GM10248 (cell line): Measurements from ENCODE around the gene DHRS13.

Experiments used
- CTCF ChIA-PET: fragments of 300-600 bp; sonication (Branson Sonifier 250); formaldehyde crosslinking; extraction: SDS; loops from one replicate; lab custom pipeline; 2021; ENCODE audit warnings: antibody characterized with exemption; lab: Yijun Ruan, JAX
- POLR2A ChIA-PET: fragments of 350-650 bp; sonication (Branson Sonifier 250); formaldehyde crosslinking; extraction: SDS; loops from one replicate; lab custom pipeline; 2020; ENCODE audit warnings: antibody characterized with exemption; lab: Yijun Ruan, JAX
- DNase-seq: peaks from one replicate; pipeline ENCODE4 v3.0.0; 2012; ENCODE audit errors: extremely low spot score
- CTCF ChIP-seq: IDR thresholded peaks from 2 replicates; pipeline ENCODE4 v1.5.1; 2012; ENCODE audit warnings: mild to moderate bottlenecking, low read depth; ENCODE audit errors: extremely low read depth, missing control alignments, control extremely low read depth

Gene DHRS13

GRCh38 chr17:28926786-28927185 is 23.9 kb upstream of the DHRS13 start:
- DNase-seq, result no peak
- TF ChIP-seq CTCF, result no peak
- ChIA-PET POLR2A (interaction anchor here (1.2 kb wide), 1 partner anchor 23 kb away, joined by 4 read pairs; no protein-coding TSS in a partner anchor), CTCF (interaction anchor here (0.7 to 6.0 kb wide), 13 partner anchors 8 to 200 kb away, joined by 3 to 49 read pairs (median 5); partner anchors contain the start of gene DHRS13)

GRCh38 chr17:28926366-28926765 is 23.5 kb upstream of the DHRS13 start:
- ChIA-PET CTCF (interaction anchor here (0.7 to 6.0 kb wide), 10 partner anchors 8 to 162 kb away, joined by 3 to 49 read pairs (median 6); partner anchors contain the start of gene DHRS13), POLR2A (interaction anchor here (1.2 kb wide), 1 partner anchor 24 kb away, joined by 4 read pairs; no protein-coding TSS in a partner anchor)
- no peak for TF ChIP-seq CTCF
- DNase-seq, result no peak

GRCh38 chr17:28925912-28926365 is 23.1 kb upstream of the DHRS13 start:
- POLR2A ChIA-PET, result interaction anchor here (1.2 kb wide), 1 partner anchor 24 kb away, joined by 4 read pairs; no protein-coding TSS in a partner anchor
- TF ChIP-seq CTCF, result no peak
- CTCF ChIA-PET, result interaction anchor here (0.7 to 6.0 kb wide), 9 partner anchors 9 to 162 kb away, joined by 3 to 49 read pairs (median 6); partner anchors contain the start of gene DHRS13
- DNase-seq, result peak; percentile 51

GRCh38 chr17:28920201-28920600 is 17.3 kb upstream of the DHRS13 start:
- DNase-seq, result no peak
- TF ChIP-seq CTCF, result no peak
- ChIA-PET CTCF (interaction anchor here (1.5 to 4.2 kb wide), 3 partner anchors 10 to 194 kb away, joined by 3 to 22 read pairs (median 7); partner anchors contain the start of gene TLCD1), POLR2A (no interaction called here)

GRCh38 chr17:28918295-28918694 is 15.4 kb upstream of the DHRS13 start:
- DNase-seq, result no peak
- ChIA-PET CTCF (interaction anchor here (0.8 to 5.7 kb wide), 8 partner anchors 9 to 198 kb away, joined by 3 to 42 read pairs (median 6); partner anchors contain the start of genes DHRS13 and TLCD1), POLR2A (no interaction called here)
- TF ChIP-seq CTCF, result no peak

GRCh38 chr17:28917465-28917864 is 14.6 kb upstream of the DHRS13 start:
- ChIA-PET CTCF (interaction anchor here (0.7 to 5.7 kb wide), 10 partner anchors 8 to 292 kb away, joined by 3 to 42 read pairs (median 12); partner anchors contain the start of genes DHRS13, FLOT2 and TLCD1), POLR2A (no interaction called here)
- TF ChIP-seq CTCF, result no peak
- no peak for DNase-seq
